A673 (cell line): Measurements from ENCODE around the gene UHRF1. TPM values are rescaled to one million over a fixed set of nuclear protein-coding genes. Genes with fewer than 3 reads are reported as not detected.

Source experiments
- BruUV-seq: library from RNA; stranded (reverse); fragments of 400-500 nt; replicated peaks from 2 replicates; lab custom pipeline; 2021; lab: Mats Ljungman, UMichigan
- CTCF ChIA-PET: fragments of 300-600 bp; sonication (Branson Sonifier 250); formaldehyde crosslinking; loops from one replicate; lab custom pipeline; 2022; ENCODE audit warnings: antibody characterized with exemption; lab: Charles Lee
- POLR2A ChIA-PET: fragments of 300-600 bp; sonication (Branson Sonifier 250); formaldehyde crosslinking; loops from one replicate; lab custom pipeline; 2022; ENCODE audit warnings: antibody characterized with exemption; ENCODE audit not compliant: low non-redundant PET; lab: Charles Lee
- DNase-seq: peaks from one replicate; pipeline ENCODE4 v3.0.0-alpha.2; 2015; ENCODE audit warnings: low spot score
- H3K27ac ChIP-seq: fragments of 200-600 bp; sonication (generic); 2 replicates; pipeline ENCODE4 v1.5.1; 2016; ENCODE audit warnings: mixed run types, low read depth, mild to moderate bottlenecking, mixed read lengths, antibody characterized with exemption, low read length; ENCODE audit not compliant: poor library complexity, severe bottlenecking
- H3K27me3 ChIP-seq: fragments of 200-600 bp; sonication (generic); replicated peaks from 2 replicates; pipeline ENCODE4 v1.6.1; 2017; ENCODE audit warnings: mixed run types, low read depth, mild to moderate bottlenecking, mixed read lengths, antibody characterized with exemption, low read length; ENCODE audit not compliant: insufficient read depth, poor library complexity
- H3K36me3 ChIP-seq: fragments of 200-600 bp; sonication (generic); 2 replicates; pipeline ENCODE4 v1.6.1; 2016; ENCODE audit warnings: mixed run types, mild to moderate bottlenecking, mixed read lengths, antibody characterized with exemption, low read length; ENCODE audit not compliant: insufficient read depth, poor library complexity, severe bottlenecking
- H3K4me1 ChIP-seq: fragments of 200-600 bp; sonication (generic); 2 replicates; pipeline ENCODE4 v1.6.1; 2017; ENCODE audit warnings: mixed run types, mild to moderate bottlenecking, mixed read lengths, antibody characterized with exemption, low read length; ENCODE audit not compliant: insufficient read depth, poor library complexity, severe bottlenecking
- H3K4me3 ChIP-seq: fragments of 200-600 bp; sonication (generic); 2 replicates; pipeline ENCODE4 v1.5.1; 2016; ENCODE audit warnings: low read depth, mixed run types, mild to moderate bottlenecking, mixed read lengths, low read length; ENCODE audit not compliant: poor library complexity, severe bottlenecking
- H3K9me3 ChIP-seq: fragments of 200-600 bp; sonication (generic); 2 replicates; pipeline ENCODE4 v1.6.1; 2016; ENCODE audit warnings: mixed run types, low read depth, mild to moderate bottlenecking, mixed read lengths, antibody characterized with exemption, low read length; ENCODE audit not compliant: poor library complexity, severe bottlenecking
- CTCF ChIP-seq: fragments of 300-800, 200-600 bp; sonication (generic); conservative IDR thresholded peaks from 2 replicates; pipeline ENCODE4 v1.5.1; 2017; ENCODE audit warnings: low read depth, mild to moderate bottlenecking, antibody characterized with exemption, low read length, moderate library complexity, mixed read lengths
- EZH2 ChIP-seq: fragments of 200-600 bp; sonication (generic); IDR thresholded peaks from 2 replicates; pipeline ENCODE4 v1.6.1; 2017; ENCODE audit warnings: borderline replicate concordance, low read depth, mild to moderate bottlenecking, mixed read lengths, antibody characterized with exemption, low read length; ENCODE audit not compliant: poor library complexity, severe bottlenecking
- intact Hi-C: fragments of 100-400 bp; cut with micrococcal nuclease; formaldehyde crosslinking; loops from one replicate; pipeline ENCODE4 v1.10.0; 2022; ENCODE audit not compliant: unreplicated experiment
- total RNA-seq: library from RNA; stranded (reverse); gene quantifications from 2 replicates; pipeline ENCODE4 v1.2.3, GENCODE V29; 2021

The UHRF1 gene
- total RNA-seq, 1 experiment from 2014 or later = 203 TPM

GRCh38 chr19:4980067-4980466, 70.8 kb downstream of the UHRF1 start:
- Histone ChIP-seq H3K4me1 (no peaks in the 10 kb centered on the region), H3K27ac (no peak overlapping the region), H3K36me3 (no peaks in the 10 kb centered on the region), H3K9me3 (no peaks in the 10 kb centered on the region), H3K27me3 (no peaks in the 10 kb centered on the region), H3K4me3 (no peak overlapping the region)
- ChIA-PET POLR2A (no interaction called here), CTCF (no interaction called here)
- TF ChIP-seq CTCF (no peak), EZH2 (no peak)
- BruUV-seq = no TSS peak
- DNase-seq = no peak
- intact Hi-C loops = no loop called here

GRCh38 chr19:4980838-4981680, 71.8 kb downstream of the UHRF1 start:
- Histone ChIP-seq H3K27me3 (no peaks in the 10 kb centered on the region), H3K36me3 (no peaks in the 10 kb centered on the region), H3K27ac (no peak overlapping the region), H3K4me3 (no peak overlapping the region), H3K4me1 (no peaks in the 10 kb centered on the region), H3K9me3 (no peaks in the 10 kb centered on the region)
- no peak for DNase-seq
- no TSS peak for BruUV-seq
- intact Hi-C loops = no loop called here
- ChIA-PET CTCF (interaction anchor here (0.5 kb wide), 1 partner anchor 222 kb away, joined by 3 read pairs; no protein-coding TSS in a partner anchor), POLR2A (interaction anchor here (0.6 kb wide), 1 partner anchor 12 kb away, joined by 3 read pairs; the partner anchor contains the start of gene KDM4B)
- TF ChIP-seq CTCF (no peak), EZH2 (no peak)

GRCh38 chr19:4981681-4981958, 72.3 kb downstream of the UHRF1 start:
- Histone ChIP-seq H3K9me3 (no peaks in the 10 kb centered on the region), H3K27ac (no peak overlapping the region), H3K27me3 (no peaks in the 10 kb centered on the region), H3K4me1 (no peaks in the 10 kb centered on the region), H3K4me3 (no peak overlapping the region), H3K36me3 (no peaks in the 10 kb centered on the region)
- ChIA-PET POLR2A (no interaction called here), CTCF (interaction anchor here (0.5 kb wide), 1 partner anchor 222 kb away, joined by 3 read pairs; no protein-coding TSS in a partner anchor)
- TF ChIP-seq EZH2 (no peak), CTCF (no peak)
- BruUV-seq = no TSS peak
- intact Hi-C loops = no loop called here
- no peak for DNase-seq
